Astrocyte (in vitro differentiated cells and primary cell): Measurements from ENCODE around the gene GLS.

Experiments
- CTCF ChIP-seq: IDR thresholded peaks from 2 replicates; pipeline ENCODE4 v1.5.1; 2011; ENCODE audit warnings: low read depth, mild to moderate bottlenecking, inconsistent platforms, low read length, moderate library complexity; ENCODE audit not compliant: insufficient read depth
- EZH2 ChIP-seq: IDR thresholded peaks from 2 replicates; pipeline ENCODE4 v1.6.1; 2012; ENCODE audit warnings: mild to moderate bottlenecking, low read length, inconsistent platforms; ENCODE audit not compliant: insufficient read depth

DNA sequence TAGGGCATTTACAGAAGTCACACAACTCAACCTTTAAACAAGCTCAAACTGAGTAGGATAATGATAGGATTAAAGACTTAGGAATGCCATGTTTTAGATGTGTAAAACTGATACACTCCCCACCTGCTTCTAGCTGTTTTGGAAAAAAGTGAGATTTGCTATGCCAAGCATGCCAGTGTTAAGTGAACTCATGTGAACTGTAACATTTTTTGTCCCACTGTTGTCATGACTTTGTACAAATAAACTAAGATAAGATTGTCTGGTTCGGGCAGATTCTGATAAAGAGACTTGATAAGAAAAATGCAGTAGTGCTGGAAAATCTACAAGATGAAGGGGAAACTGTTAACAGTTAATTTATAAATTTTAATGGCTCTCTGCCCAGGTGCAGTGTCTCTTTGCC is 66.5 kb downstream of the GLS start:
- no peak for TF ChIP-seq CTCF
- TF ChIP-seq EZH2 = no peak
